ENCODE data around the gene MYH10. TPM values are rescaled to one million over a fixed set of nuclear protein-coding genes. Genes with fewer than 3 reads are reported as not detected.

MYH10 gene
- total RNA-seq, 1 donor from 2014 or later = 3.4 TPM

- no peak for TF ChIP-seq CTCF (IDR thresholded peaks at IDR 0.05)
- no peak for ATAC-seq (ENCODE audit: low read depth)
- Mint-ChIP-seq H3K9me3 (no peaks in the 10 kb centered on the region), H3K36me3 (ENCODE audit: low read depth) (no peaks in the 10 kb centered on the region), H3K4me1 (no peaks in the 10 kb centered on the region), H3K27me3 (peaks cover 22% of the 10 kb centered on the region), H3K27ac (no peak overlapping the region), H3K4me3 (no peak overlapping the region)
- intact Hi-C loops (cut with micrococcal nuclease) = no loop called here
- ChIA-PET CTCF (no interaction called here), POLR2A (no interaction called here)
- DNase-seq = no peak
Measured at GRCh38 chr17:8621585-8621984, 8.9 kb downstream of the MYH10 start.

GRCh38 chr17:8619294-8619693, 11.2 kb downstream of the MYH10 start:
- Mint-ChIP-seq H3K27ac (no peak overlapping the region), H3K27me3 (peaks cover 23% of the 10 kb centered on the region), H3K9me3 (no peaks in the 10 kb centered on the region), H3K4me3 (no peak overlapping the region), H3K4me1 (no peaks in the 10 kb centered on the region), H3K36me3 (ENCODE audit: low read depth) (no peaks in the 10 kb centered on the region)
- no peak for ATAC-seq (ENCODE audit: low read depth)
- TF ChIP-seq CTCF (IDR thresholded peaks at IDR 0.05) = no peak
- POLR2A ChIA-PET = no interaction called here
- intact Hi-C loops (cut with micrococcal nuclease) = no loop called here
- CTCF ChIA-PET = no interaction called here
- no peak for DNase-seq

GRCh38 chr17:8618825-8619224, 11.7 kb downstream of the MYH10 start:
- Mint-ChIP-seq H3K27ac (no peak overlapping the region), H3K4me1 (no peaks in the 10 kb centered on the region), H3K9me3 (no peaks in the 10 kb centered on the region), H3K4me3 (no peak overlapping the region), H3K27me3 (peaks cover 18% of the 10 kb centered on the region), H3K36me3 (ENCODE audit: low read depth) (no peaks in the 10 kb centered on the region)
- ATAC-seq (ENCODE audit: low read depth) (no peak), DNase-seq (no peak)
- TF ChIP-seq CTCF (IDR thresholded peaks at IDR 0.05) = no peak
- intact Hi-C loops (cut with micrococcal nuclease) = no loop called here
- CTCF ChIA-PET = no interaction called here
- POLR2A ChIA-PET = no interaction called here

GRCh38 chr17:8614988-8615387, 15.5 kb downstream of the MYH10 start:
- no peaks in the 10 kb centered on the region for H3K4me1 Mint-ChIP-seq
- no peaks in the 10 kb centered on the region for H3K36me3 Mint-ChIP-seq (ENCODE audit: low read depth)
- peaks cover 2% of the 10 kb centered on the region for H3K9me3 Mint-ChIP-seq
- H3K4me3 Mint-ChIP-seq = no peak overlapping the region
- intact Hi-C loops (cut with micrococcal nuclease) = no loop called here
- CTCF ChIA-PET = no interaction called here
- no peak overlapping the region for H3K27ac Mint-ChIP-seq
- peaks cover 11% of the 10 kb centered on the region for H3K27me3 Mint-ChIP-seq
- no peak for ATAC-seq (ENCODE audit: low read depth)
- TF ChIP-seq CTCF (IDR thresholded peaks at IDR 0.05) = no peak
- DNase-seq = no peak
- POLR2A ChIA-PET = no interaction called here

GRCh38 chr17:8611619-8612298, 18.8 kb downstream of the MYH10 start:
- peaks cover 2% of the 10 kb centered on the region for H3K9me3 Mint-ChIP-seq
- H3K27me3 Mint-ChIP-seq = peaks cover 11% of the 10 kb centered on the region
- H3K27ac Mint-ChIP-seq = no peak overlapping the region
- no peak for TF ChIP-seq CTCF (IDR thresholded peaks at IDR 0.05)
- H3K4me1 Mint-ChIP-seq = no peaks in the 10 kb centered on the region
- no peak overlapping the region for H3K4me3 Mint-ChIP-seq
- H3K36me3 Mint-ChIP-seq (ENCODE audit: low read depth) = no peaks in the 10 kb centered on the region
- ChIA-PET CTCF (no interaction called here), POLR2A (no interaction called here)
- ATAC-seq (ENCODE audit: low read depth) = no peak
- DNase-seq = no peak
- intact Hi-C loops (cut with micrococcal nuclease) = no loop called here
